T-helper 1 cell (primary cell): ENCODE measurements around the gene ATP2B3.
A peak's percentile ranks its signal among the peaks of the same experiment; 100 is the strongest.
"Not testable (repeated sequence)": the region's sequence is repeated elsewhere in the genome, so short reads cannot be mapped to it uniquely, and the experiment has no call there.

Experiments
- DNase-seq, 5 donors: peaks; one replicate each; pipeline ENCODE4 v3.0.0-alpha.2; 2012 to 2020

ATP2B3 gene

DNA sequence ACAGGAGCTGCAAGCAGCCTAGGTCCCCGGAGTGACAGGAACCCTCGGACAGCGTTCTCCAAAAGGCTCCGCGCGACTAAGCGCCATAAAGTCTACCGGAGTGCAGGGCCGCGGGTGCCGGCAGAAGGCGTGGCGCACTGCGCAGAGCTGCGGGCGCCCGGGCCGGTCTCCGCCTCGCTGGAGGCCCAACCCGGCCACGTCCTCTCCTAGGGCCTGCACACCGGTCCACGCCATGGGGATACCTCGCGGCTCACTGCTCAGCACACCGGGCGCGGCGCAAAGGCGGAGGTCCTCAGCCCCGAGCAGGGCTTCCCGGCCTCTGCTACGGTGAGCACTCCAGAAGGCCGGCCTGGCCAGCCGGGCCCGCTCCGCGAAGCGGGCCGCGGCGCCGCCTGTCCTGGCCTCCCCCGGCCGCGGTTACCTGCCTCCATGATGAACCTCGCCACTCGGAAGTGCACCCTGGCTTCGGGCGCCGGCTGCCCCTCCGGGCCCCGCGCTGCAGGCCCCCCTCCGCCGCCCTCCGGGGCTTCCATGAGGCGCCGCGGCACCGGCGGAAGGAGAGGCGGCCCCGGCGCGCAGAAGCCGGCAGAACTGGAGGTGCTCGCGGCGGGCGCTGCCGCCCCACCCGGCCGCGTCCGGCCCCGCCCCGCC lies 81.2 kb downstream of the ATP2B3 start, which contains the start of gene CCNQ:
Gene CCNQ, minus strand, starts transcription at position 599 of the 651 bp plus-strand sequence. Its CDS starts 66 bp downstream, at position 533.
- peak in 3 of 5 donors; percentile 13 to 32 (median 15) for DNase-seq

DNA sequence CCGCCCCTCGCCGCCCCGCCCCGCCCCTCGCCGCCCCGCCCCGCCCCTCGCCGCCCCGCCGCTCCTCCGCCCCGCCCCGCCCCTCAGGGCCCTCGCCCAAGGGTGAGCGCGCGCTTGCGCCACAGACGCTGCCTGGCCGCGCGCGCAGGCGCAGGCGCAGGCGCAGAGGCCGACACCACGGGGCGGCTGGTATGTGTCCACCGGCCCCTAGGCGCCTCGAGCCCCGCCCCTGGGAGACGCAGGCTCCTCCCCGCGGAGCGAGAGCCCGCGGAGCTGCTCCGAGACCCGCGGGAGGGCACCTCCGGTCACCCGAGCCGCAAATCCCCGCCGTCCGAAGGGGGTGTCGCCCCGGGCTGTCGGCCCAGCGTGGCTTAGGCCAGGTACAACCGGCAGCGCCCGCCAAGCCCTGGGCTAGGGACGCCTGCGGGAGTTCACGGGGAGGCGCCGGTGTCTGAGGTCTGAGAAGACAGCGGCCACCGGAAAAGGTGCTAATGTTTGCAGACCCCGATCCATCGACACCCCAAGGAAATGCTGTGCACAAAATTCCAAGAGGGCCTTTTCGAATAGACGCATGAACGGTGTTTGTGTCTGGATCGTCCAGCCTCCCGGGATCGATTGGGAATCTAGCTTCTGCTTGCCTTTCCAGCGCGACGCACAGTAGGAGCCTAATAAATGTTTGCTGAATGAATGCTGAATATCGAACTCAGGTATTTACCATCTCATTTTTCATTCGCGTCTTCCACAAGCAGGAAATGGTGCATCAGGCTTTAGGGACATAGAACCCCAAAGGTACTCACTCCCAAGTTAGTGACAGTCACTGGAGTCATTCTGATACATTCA lies 82.0 kb downstream of the ATP2B3 start:
- peak; percentile 78 to 92 (median 80) for DNase-seq

DNA sequence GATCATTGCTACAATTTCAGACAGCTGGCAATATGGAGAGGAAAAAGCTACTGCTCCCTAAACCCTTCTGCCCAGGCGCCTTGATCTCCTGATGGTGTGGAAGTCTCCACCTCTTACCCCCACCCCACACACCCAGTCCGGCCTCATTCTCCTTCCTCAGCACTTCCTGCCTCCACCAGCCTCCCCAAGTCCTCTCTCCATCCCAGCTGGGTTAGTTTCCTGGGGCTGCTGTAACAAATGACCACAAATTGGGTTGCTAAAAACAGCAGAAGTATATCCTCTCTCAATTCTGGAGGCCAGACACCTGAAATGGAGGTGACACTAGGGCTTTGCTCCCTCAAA lies 82.6 kb downstream of the ATP2B3 start:
- DNase-seq, result no peak

DNA sequence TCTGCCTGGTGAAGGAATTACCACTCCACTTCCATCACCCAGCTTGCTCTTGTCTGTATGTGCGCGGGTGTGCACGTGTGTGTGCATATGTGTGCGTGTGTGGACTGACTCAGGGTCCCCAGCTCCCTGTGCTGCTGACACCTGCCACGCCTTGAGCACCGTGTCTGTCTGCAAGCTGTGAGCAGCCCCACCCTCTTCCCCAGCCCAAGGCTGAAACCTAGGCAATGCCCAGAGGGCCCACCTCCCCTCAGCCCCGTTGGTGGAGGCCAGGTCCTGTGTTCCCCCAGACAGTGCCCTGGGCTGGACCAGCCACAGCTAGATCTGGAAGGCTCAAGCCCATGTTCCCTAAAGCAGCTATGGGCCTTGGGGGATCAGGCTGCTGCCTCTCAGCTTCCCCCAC lies 83.5 kb downstream of the ATP2B3 start:
- DNase-seq, result no peak

DNA sequence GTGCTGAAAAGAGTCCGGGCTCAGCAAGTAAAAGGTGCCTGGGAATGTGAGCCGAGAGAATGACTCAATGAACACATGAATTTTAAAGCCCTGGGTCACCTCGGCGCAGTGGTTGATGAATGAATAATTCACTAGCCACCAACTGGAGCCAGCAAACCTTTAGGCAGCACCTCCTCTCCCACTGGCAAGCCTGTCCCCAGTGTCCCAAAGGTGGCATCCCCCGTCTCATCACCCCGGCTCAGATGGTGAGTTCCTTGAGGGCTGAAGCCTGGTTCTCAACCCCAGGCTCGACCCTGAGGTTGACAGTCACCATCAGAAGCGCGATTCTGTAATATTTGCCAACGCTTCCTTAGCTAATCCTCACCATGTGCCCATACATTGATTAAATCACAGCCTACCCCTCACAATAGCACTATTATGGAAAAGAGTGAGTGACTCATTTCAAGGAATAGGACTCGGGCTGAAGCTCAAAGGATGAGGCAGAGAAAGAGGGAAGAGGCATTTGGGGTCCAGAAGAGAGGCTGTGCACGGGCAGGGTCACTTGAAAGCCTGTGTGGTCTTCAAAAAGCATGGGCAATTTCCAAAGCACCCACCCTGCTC lies 84.2 kb downstream of the ATP2B3 start:
- no peak for DNase-seq

DNA sequence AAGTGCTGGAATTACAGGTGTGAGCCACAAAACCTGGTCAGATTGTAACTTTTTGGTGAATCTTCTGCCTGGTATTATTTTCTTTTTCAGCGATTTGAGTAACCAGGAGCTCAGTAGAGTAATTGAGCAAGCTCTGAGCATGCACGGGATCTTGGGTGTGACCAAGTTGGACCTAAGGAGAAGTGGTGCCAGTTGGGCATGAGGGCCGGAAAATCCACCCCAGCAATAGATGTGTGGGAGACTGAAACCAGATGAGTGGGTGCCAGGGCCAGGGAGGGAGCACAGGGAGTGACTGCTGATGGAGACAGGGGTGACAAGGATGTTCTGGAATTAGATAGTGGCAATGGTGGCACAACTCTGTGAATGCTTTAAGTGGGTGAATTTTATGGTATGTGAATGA lies 85.2 kb downstream of the ATP2B3 start:
- no peak for DNase-seq

DNA sequence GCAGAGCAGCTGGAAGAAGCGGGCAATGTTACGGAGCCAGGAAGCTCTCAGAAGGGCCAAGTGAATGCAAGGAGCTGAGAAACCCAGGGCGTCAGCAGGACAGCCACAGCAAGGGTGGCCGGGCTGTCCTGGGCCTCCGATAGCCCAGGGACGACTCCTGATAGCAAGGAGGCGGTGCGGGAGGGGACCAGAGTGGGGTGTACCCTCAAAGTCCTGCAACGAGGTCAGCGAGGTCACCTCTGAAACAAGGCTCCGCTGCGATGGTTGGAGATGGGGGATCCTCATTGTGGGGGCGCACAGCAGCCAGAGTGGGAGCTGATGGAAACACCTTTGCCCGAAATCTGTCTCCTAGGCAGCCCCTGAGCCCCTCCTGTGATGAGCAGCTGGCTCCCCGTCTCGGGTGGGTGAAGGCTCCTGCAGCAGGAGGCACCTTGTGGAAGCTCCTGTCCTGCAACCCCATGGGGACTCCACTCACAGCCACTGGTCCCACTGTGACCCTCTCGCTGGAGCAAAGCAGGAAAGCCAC lies 85.8 kb downstream of the ATP2B3 start:
- DNase-seq, result no peak

DNA sequence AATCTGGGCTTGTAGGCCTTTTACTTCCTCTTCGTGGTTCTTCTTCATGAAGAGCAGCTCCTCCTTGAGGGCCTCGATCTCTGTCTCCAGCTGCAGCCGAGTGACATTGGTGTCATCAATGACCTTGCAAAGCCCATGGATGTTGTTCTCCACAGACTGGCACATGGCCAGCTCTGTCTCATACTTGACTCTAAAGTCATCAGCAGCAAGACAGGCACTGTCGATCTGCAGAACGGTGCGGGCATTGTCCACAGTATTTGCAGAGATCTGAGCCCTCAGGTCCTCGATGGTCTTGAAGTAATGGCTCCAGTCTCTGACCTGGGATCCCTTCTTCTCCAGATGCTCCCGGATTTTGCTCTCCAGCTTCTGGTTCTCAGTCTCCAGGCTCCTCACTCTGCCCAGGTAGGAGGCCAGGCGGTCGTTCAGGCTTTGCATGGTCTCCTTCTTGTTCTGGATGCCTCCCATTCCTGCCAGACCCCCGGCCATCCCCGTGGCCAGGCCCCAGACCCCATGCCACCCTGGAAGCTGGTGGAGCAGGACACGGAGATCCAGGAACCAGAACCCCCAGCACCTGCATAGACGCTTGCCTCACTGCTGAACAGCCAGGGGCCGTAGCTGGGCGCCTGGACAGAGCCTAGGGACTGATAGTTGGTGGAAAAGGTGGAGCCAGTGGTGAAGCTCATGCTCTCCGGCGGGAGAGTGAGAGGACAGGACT lies 87.4 kb downstream of the ATP2B3 start:
- DNase-seq, result not testable (repeated sequence)

DNA sequence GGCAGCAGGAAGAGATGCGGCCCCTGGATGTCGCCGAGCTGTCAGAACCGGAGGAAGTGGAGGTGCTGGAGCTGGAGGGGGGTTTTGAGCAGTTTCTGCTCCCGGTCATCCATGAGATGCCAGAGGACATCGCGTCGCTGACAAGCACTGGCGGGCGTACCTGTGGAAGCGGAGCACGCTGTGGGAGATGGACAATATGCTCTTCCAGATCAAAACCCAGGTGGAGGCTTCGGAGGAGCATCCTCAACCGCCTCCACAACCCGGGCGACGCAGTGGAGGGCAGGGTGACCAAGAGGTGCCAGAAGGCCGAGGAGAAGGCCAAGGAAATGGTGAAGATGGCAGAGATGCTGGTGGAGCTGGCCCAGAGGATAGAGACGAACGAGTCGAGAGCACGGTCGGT lies 89.1 kb downstream of the ATP2B3 start:
- no peak for DNase-seq

DNA sequence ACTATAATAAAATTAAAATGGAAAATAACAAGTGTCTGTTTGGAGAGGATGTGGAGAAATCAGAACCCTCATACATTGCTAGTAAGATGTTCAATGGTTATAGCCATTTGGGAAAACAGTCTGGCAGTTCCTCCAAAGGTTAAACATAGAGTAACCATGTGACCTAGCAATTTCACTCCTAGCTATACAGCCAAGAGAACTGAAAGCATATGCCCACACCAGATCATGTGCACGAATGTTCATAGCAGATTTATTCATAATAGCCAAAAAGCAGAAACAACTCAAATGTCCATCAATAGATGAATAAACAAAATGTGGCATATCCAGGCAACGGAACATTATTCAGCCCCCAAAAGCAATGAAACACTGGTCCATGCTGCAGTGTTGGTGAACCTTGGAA lies 90.9 kb downstream of the ATP2B3 start:
- no peak for DNase-seq

DNA sequence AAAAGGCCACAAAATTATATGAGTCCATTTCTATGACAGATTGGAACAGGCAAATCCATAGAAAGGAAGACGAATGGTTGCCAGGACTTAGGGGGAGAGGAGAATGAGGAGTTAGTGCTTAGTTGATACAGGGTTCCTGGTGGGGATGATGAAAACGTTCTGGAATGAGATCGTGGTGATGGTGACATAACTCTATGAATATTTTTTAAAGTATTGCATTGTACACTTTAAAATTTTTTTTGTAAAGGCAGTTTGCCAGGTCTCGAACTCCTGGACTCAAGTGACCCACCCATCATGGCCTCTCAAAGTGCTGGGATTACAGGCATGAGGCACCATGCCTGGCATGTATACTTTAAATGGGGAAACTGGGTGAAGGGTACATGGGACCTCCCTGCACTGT lies 91.4 kb downstream of the ATP2B3 start:
- DNase-seq, result no peak

DNA sequence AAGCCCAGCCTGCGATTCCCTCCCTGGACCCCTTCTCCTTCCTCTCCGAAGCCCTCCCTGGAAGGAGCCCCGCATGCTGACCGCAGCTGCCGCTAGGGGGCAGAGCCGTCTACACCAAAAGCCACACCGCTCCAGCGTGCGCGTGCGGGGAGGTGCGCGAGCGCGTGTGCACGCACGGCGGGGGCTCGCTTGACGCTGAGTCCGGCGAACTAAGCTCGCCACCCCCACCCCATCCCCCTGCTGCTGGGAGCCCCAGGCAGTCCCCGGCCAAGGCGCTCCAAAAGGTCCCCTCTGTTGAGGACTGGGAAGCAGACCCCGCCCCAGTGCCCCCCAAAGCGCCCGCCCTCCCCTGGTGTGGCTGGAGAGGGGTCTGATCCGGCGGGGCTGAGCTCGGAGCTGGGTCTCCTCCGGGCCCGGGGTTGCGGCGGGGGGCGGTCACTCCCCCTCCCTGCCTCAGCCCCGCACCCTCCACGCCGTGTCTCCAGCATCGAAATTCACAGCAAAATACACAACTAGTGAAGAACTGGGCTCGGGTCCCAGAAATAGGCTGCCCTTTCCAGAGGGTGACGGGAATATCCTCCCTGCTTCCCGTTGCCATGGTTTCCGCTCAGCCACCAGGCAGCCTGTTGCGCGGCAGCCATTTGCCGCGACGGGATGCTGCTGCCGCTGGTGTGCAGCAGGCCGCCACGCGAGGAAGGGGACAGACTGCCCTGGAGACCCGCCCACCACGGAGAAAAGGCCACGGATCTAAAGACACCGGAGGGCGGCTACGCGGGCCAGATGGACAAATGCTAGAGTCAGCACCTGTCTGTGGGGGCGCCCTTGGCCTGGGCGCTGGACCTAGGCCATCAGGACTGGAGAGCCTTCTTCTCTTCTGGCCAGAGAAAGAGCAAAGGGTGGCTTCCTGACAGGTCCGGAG lies 92.7 kb downstream of the ATP2B3 start:
- peak; percentile 58 to 73 (median 64) for DNase-seq

DNA sequence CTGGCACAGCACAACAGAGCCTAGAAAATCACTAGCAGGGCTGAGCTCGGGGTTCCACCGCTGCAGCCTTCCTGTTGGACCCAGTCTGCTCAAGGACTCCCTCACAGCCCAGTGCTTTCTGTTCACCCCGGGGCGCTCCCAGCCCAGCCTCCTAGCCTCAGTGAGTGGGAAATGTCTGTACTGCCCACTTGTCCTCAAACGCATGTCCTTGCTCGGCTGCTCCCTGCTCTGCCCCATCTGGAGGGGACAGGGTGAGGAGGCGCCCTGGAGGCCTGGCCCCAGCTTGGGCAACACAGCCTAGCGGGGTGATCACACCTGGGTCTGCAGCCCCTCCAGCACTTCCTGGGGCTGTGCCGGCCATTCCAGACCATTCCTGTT lies 93.4 kb downstream of the ATP2B3 start:
- no peak for DNase-seq

DNA sequence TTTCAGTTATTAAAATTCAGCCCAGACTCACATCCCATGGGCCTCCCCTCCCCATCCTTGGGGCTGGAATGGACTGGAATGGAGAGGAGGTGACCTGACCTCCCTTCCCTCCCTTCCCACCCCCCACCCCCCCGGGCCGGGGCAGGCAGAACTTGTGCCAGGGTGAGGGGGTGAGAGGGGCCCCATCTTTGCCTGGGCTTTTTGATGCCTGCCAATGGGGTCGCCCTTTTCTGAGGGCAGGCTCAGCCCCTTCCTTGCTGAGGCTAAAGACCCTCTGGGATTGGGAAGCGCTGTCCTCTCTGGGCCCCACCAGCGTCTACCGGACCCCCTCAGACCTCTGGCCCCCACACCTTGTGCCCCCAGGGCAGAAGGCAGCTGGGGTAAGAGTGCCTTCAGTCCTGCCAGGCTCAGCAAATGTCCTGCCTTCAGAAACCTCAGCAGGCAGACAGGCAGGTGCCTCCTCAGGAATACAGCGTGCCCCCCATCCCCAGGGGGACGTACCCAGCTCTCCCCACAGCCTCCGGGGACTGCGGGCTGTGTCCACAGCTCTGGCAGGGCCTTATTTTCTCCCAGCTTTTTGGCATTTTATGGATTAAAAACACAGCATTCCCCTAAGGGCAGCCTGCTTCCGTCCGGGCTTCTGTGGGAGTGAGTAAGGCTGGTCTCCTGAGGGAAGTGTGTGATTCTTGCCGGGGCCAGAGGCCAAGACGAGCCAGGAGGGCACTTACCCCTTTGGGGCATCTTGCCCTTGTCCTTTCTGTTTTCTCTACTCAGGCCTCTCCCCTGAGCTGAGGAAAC lies 94.1 kb downstream of the ATP2B3 start:
- DNase-seq, result no peak

DNA sequence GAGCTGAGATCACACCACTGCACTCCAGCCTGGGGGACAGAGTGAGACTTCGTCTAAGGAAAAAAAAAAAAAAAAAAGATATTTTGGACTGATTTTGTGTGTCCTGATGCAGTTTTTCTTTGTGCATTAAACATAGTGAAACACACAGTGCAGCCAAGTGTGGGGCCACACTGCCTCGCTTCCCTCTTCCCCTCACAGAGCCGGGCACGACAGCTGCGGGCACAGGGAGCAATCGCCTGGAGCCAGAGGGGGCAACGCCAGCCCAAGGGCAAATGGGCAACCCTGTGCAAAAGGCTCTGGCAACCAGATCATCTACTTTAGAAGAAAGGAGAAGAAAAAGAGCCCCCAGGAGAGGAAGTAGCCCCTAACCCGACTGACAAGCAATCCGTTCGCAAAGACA lies 95.0 kb downstream of the ATP2B3 start:
- no peak for DNase-seq

DNA sequence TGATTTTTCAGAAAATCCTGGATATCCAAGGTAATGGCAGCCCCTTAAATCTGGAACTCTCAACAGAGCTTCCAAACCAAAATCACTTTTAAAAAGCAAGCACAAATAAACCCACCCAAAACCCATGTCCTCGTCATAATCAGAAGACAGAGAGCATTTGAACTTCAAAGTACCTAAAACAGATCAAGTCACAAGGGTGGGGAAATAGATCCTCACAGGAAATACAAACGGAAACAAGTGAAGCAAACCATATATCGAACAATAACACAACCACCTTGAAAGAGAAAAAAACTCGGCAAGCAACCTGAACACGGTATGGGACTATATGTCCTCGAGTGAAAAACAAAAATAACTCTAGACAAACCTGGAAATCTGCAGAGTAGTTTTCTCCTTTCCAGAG lies 97.4 kb downstream of the ATP2B3 start:
- DNase-seq, result no peak

DNA sequence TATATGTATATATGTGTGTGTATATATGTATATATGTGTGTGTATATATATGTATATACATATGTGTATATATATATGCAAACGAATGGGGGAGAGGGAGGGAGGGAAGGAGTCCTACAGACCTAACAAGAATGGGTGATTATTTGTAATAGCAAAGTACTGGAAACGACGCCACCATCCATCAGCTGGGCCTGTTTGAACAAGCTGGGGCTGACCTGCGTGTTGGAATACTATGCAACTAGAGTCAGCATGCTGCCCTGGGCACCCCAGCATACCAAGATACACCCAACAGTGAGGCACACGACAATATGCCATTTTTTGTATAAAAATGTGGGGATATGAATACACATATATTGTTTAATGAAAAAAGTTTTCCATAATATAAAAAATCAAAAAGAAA lies 103.1 kb downstream of the ATP2B3 start:
- no peak for DNase-seq

DNA sequence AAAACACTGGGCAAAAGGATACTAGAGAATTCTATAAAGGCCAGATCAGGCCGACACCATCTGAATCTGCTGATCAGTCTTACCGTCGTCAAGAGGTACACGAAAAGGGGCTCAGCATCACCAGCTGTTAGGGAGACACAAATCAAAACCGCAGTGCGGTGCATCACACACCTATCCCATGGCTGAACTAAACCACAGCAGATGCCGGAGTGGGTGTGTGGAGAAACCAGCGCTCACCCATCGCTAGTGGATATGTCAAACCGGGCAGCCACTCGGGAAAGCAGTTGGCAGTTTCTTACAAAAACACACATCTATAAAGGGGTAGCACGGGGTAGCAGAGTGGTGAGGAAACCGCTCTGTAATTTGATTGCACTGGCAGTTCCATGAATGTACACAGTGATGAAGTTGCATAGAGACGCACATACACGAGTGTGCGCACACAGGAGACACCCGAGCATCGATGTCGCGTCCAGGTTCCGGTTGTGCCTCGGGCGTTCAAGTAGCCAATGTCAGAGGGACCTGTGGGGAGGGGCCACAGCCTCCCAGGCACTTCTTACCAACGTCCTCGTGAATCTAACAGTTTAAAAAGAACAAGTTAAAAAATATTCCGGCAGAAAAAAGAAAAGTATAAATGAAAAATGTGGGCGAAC lies 104.6 kb downstream of the ATP2B3 start:
- DNase-seq, result no peak

DNA sequence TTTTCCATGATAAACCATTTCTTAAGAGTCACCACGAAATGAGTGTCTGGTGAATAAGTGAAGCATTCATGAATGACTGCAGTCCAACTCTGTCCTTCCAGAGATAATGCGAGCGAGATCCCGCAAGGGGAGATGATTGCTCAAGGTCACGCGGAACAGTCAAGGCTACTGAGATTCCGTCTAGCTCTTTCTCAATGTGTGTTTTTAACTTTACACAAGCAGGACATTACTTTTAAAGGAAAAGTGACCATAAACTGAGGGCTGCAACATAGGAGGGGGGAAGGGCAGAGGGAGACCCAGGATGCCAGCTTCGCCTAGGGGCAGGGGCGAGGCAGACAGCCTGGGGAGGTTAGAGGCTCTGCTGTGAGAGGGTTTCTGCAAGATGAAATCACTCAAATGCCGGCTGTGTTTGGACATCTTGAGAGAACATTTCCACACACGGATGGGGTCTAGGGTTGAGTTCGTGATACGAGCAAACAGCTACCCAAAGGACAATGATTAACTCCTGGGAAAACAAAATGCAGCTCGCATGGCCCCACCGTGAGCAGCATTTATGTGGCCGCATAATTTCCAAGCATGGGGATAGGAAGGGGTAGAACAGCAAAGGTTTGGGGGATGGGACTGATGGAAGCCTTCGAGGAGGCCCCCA lies 105.3 kb downstream of the ATP2B3 start:
- no peak for DNase-seq
